ENCODE results near the gene ULK2. TPM values are rescaled to one million over a fixed set of nuclear protein-coding genes. Genes with fewer than 3 reads are reported as not detected.

ULK2 gene
- total and polyA plus RNA-seq, 2 donors = 7.2 to 7.9 TPM

DNA sequence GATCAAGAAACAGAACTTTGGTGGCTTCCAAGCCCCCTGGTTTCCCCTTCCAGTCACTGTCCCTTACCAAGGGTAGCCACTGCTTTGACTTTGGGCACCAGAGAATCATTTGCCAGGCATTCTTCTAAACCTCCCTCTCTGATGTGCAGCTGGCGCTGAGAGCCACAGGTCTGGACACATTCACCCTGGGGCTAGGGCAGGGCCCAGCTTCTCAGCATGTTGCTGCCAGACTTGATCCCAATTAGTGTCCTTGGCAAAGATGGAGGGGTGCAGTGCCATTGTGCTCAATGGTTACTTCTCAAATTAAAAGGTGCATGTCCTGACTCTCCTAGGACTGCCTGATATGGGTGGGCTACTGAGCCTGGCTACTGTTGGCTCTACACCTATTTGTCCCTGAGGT, 143.8 kb downstream of the ULK2 start:
- Histone ChIP-seq H3K27ac (ENCODE audit: low read depth in 1 of 2, low read length in 1 of 2) (no peak overlapping the region), H3K4me1 (ENCODE audit: control insufficient read depth in 2 of 2, insufficient read depth in 2 of 2, low read length in 2 of 2) (peaks cover 0 to 8% of the 10 kb centered on the region in 2 donors), H3K4me3 (ENCODE audit: low read length in 2 of 2) (no peak overlapping the region), H3K9me3 (ENCODE audit: control insufficient read depth in 2 of 2, insufficient read depth in 1 of 2, low read length in 1 of 2) (no peaks in the 10 kb centered on the region), H3K36me3 (ENCODE audit: control insufficient read depth in 2 of 2, insufficient read depth in 2 of 2, low read length in 1 of 2) (no peaks in the 10 kb centered on the region), H3K27me3 (ENCODE audit: control insufficient read depth in 2 of 2, insufficient read depth in 1 of 2, low read length in 1 of 2) (peaks cover 2 to 17% of the 10 kb centered on the region in 2 donors)
- 100% methylated on average over 1 of the region's 1 CpG for WGBS
- DNase-seq (ENCODE audit: low read depth in 6 of 9, low spot score in 9 of 9) = no peak

Other genes starting within 250 kb of the ULK2 start
- 19.9 TPM for gene ALDH3A2, start 219.2 kb downstream of the ULK2 start, total RNA-seq
- gene ALDH3A2, start 219.2 kb downstream of the ULK2 start, polyA plus RNA-seq = 50.9 TPM
- gene SLC47A2, start 151.4 kb downstream of the ULK2 start, total RNA-seq = not detected
- gene SLC47A2, start 151.4 kb downstream of the ULK2 start, polyA plus RNA-seq = 0.46 TPM
- 0.76 TPM for gene ALDH3A1, start 119.6 kb downstream of the ULK2 start, total RNA-seq
- 2.2 TPM for gene ALDH3A1, start 119.6 kb downstream of the ULK2 start, polyA plus RNA-seq
- gene AKAP10, start 109.9 kb upstream of the ULK2 start, total RNA-seq = 24.9 TPM
- 14.3 TPM for gene AKAP10, start 109.9 kb upstream of the ULK2 start, polyA plus RNA-seq
- gene SPECC1, start 141.4 kb upstream of the ULK2 start, total RNA-seq = 9.3 TPM
- gene SPECC1, start 141.4 kb upstream of the ULK2 start, polyA plus RNA-seq = 7.6 TPM

Measured in thymus (tissue), 11 donors.